Adrenal gland (tissue), 12 donors: Measurements from ENCODE around the gene CNOT10. TPM values are rescaled to one million over a fixed set of nuclear protein-coding genes. Genes with fewer than 3 reads are reported as not detected.
"Not testable (repeated sequence)": the region's sequence is repeated elsewhere in the genome, so short reads cannot be mapped to it uniquely, and the experiment has no call there.

Experiments used
- DNase-seq, 7 donors: peaks; one replicate each; pipeline ENCODE4 v3.0.0-alpha.2; 2019 to 2020
- H3K27ac ChIP-seq, 5 donors: fragments of 200-600 bp; sonication (generic) in 4 of 5; 1 replicate in 3 of 5; 2 replicates in 2 of 5; pipeline versions ENCODE4 v1.5.1 to v1.8.0; 2016 to 2020; ENCODE audit warnings: mild to moderate bottlenecking in 1 of 5
- H3K27me3 ChIP-seq: fragments of 200-600 bp; 2 replicates; pipeline ENCODE4 v1.8.0; 2021
- H3K36me3 ChIP-seq, 2 donors: fragments of 200-600 bp; replicated peaks in 1 of 2; 1 replicate in 1 of 2; 2 replicates in 1 of 2; pipeline versions ENCODE4 v1.5.1 to v1.8.0; 2018 to 2022
- H3K4me1 ChIP-seq, 2 donors: fragments of 200-600 bp; replicated peaks in 1 of 2; 1 replicate in 1 of 2; 2 replicates in 1 of 2; pipeline versions ENCODE4 v1.5.1 to v1.8.0; 2018 to 2021
- H3K4me3 ChIP-seq, 4 donors: fragments of 200-600 bp; sonication (generic) in 3 of 4; one replicate each; pipeline ENCODE4 v1.5.1; 2016 to 2018
- H3K9me3 ChIP-seq, 3 donors: fragments of 200-600 bp; sonication (generic) in 1 of 3; replicated peaks in 1 of 3; 1 replicate in 2 of 3; 2 replicates in 1 of 3; pipeline versions ENCODE4 v1.5.1 to v1.8.0; 2016 to 2021
- CTCF ChIP-seq, 6 experiments: fragments of 450-650 bp in 4 of 6; fragments of 200-600 bp in 2 of 6; sonication (generic) in 1 of 6; IDR thresholded peaks; 1 replicate in 5 of 6; 2 replicates in 1 of 6; pipeline versions ENCODE4 v1.5.1 to v1.8.0; 2016 to 2021; ENCODE audit warnings: antibody characterized with exemption in 6 of 6, mild to moderate bottlenecking in 2 of 6, moderate library complexity in 1 of 6
- POLR2A ChIP-seq, 2 donors: fragments of 450-650 bp; IDR thresholded peaks; one replicate each; pipeline ENCODE4 v1.6.1; 2017; ENCODE audit warnings: antibody characterized with exemption in 2 of 2, mild to moderate bottlenecking in 2 of 2, moderate library complexity in 1 of 2
- WGBS, 4 donors: extraction: QIAGEN DNeasy Blood & Tissue Kit in 2 of 4; methylation state at CpG; one replicate each; pipeline versions ENCODE4 v1.1.5 to v1.1.7; 2013 to 2017; 5-methylcytosine and 5-hydroxymethylcytosine counted together
- intact Hi-C, 2 donors: fragments of 100-400 bp; cut with DNase I; formaldehyde crosslinking; loops; one replicate each; pipeline versions ENCODE4 v1.14.1 to v1.15.0; 2022 to 2023
- polyA plus RNA-seq, 3 donors: library from polyadenylated mRNA; stranded (reverse); fragments of 200-250 nt in 2 of 3; fragments of 350-450 nt in 1 of 3; fragmentation: Illumina TruSeq in 1 of 3; extraction: RNeasy Lipid Tissue Mini Kit (QIAGEN cat#74804) in 1 of 3; gene quantifications; one replicate each; pipeline ENCODE4 v1.2.3, GENCODE V29; 2013 to 2014
- total RNA-seq, 9 donors: library from RNA; depleted of rRNA in 4 of 9; stranded (reverse); fragments of >200 nt in 4 of 9; fragments of 120-200 nt in 1 of 9; fragmentation: NEBNext Ultra II Directional in 1 of 9; extraction: Animal tissue kit (Norgen Biotek cat#: 25700) in 1 of 9; gene quantifications; one replicate each; pipeline versions ENCODE4 v1.1.0 to v1.2.4, GENCODE V29; 2013 to 2023
- donor health status: healthy with polysubstance abuse.
- donor health status: Bipolar disorder and iron deficiency.
- donor health status: DM: yes; HTN: yes; CAD: no.
- donor health status: DM: no; HTN: no; CAD: no.
- donor health status: DM: no; HTN: no; CAD: no.
- donor health status: DM: yes; HTN: yes; CAD: no.

The CNOT10 gene
- total and polyA plus RNA-seq, 12 donors = 15.3 to 32.1 (median 25.5) TPM

- TF ChIP-seq POLR2A (IDR thresholded peaks at IDR 0.05) (no peak), CTCF (IDR thresholded peaks at IDR 0.05) (no peak)
- Histone ChIP-seq H3K36me3 (no peaks in the 10 kb centered on the region), H3K4me3 (no peak overlapping the region), H3K9me3 (no peaks in the 10 kb centered on the region), H3K27me3 (no peaks in the 10 kb centered on the region), H3K4me1 (no peaks in the 10 kb centered on the region), H3K27ac (no peak overlapping the region)
- no peak for DNase-seq
- intact Hi-C loops = no loop called here
- 82 to 85% (median 83%) methylated on average over 8 of the region's 8 CpGs for WGBS, 4 donors
Measured at GRCh38 chr3:32794487-32795308, 109.7 kb downstream of the CNOT10 start.

- H3K27ac ChIP-seq, H3K36me3 ChIP-seq, intact Hi-C loops, H3K4me1 ChIP-seq, H3K9me3 ChIP-seq, H3K4me3 ChIP-seq, DNase-seq, H3K27me3 ChIP-seq: not testable (repeated sequence)
- 76 to 85% (median 80%) methylated on average over 11 of the region's 11 CpGs for WGBS, 4 donors
Measured at GRCh38 chr3:32796384-32796950, 111.5 kb downstream of the CNOT10 start.

DNA sequence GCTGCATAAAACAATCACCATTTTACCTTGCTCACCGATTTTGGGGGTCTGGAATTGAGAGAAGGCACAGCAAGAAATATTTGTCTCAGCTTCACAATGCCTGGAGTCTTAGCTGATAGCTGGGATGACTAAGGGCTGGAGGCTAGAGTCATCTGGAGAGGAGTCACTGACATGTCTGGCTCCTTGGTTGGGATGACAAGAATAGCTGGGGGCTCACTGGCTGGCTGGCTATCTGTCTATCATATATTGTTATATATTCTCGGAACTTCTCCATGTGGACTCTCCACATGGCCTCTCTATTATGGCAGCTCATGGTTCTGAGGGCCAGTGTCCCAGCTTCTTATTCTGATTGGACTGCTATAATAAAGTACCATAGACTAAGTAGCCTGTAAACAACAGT lies 112.8 kb downstream of the CNOT10 start:
- Histone ChIP-seq H3K36me3 (no peaks in the 10 kb centered on the region), H3K4me1 (no peaks in the 10 kb centered on the region), H3K4me3 (no peak overlapping the region), H3K27ac (no peak overlapping the region), H3K27me3 (no peaks in the 10 kb centered on the region), H3K9me3 (no peaks in the 10 kb centered on the region)
- WGBS, 4 donors = 55 to 80% (median 67%) methylated on average over 2 of the region's 2 CpGs
- TF ChIP-seq POLR2A (IDR thresholded peaks at IDR 0.05) (no peak), CTCF (IDR thresholded peaks at IDR 0.05) (no peak)
- intact Hi-C loops = no loop called here
- DNase-seq = no peak

DNA sequence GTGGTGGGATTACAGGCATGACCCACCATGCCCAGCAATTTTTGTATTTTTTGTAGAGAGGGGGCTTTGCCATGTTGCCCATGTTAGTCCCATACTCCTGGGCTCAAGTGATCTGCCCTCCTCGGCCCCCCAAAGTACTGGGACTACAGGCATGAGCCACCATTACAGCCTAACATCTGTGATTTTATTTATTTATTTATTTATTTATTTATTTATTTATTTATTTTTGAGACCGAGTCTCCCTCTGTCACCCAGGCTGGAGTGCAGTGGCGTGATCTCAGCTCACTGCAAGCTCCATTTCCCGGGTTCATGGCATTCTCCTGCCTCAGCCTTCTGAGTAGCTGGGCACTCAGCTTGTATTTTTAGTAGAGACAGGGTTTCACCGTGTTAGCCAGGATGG lies 116.5 kb downstream of the CNOT10 start:
- DNase-seq, H3K27ac ChIP-seq, H3K4me1 ChIP-seq, H3K36me3 ChIP-seq, H3K9me3 ChIP-seq, H3K27me3 ChIP-seq, H3K4me3 ChIP-seq, intact Hi-C loops: not testable (repeated sequence)
- whole genome bisulfite sequencing, 4 donors = 90 to 95% (median 93%) methylated on average over 5 of the region's 5 CpGs

- H3K4me1 ChIP-seq = peaks cover 13 to 14% of the 10 kb centered on the region in 2 donors
- WGBS, 4 donors = 21 to 30% (median 24%) methylated on average over 2 of the region's 2 CpGs
- H3K27ac ChIP-seq = no peak overlapping the region
- no peaks in the 10 kb centered on the region for H3K9me3 ChIP-seq
- no peak for DNase-seq
- peaks cover 26% of the 10 kb centered on the region for H3K27me3 ChIP-seq
- intact Hi-C loops = no loop called here
- no peaks in the 10 kb centered on the region for H3K36me3 ChIP-seq
- H3K4me3 ChIP-seq = no peak overlapping the region
- TF ChIP-seq POLR2A (IDR thresholded peaks at IDR 0.05) (no peak), CTCF (IDR thresholded peaks at IDR 0.05) (no peak)
Measured at GRCh38 chr3:32813180-32813579, 128.2 kb downstream of the CNOT10 start.
